ENCODE data around the gene LIG3.
"Not testable (repeated sequence)": the region's sequence is repeated elsewhere in the genome, so short reads cannot be mapped to it uniquely, and the experiment has no call there.

Gene LIG3

DNA sequence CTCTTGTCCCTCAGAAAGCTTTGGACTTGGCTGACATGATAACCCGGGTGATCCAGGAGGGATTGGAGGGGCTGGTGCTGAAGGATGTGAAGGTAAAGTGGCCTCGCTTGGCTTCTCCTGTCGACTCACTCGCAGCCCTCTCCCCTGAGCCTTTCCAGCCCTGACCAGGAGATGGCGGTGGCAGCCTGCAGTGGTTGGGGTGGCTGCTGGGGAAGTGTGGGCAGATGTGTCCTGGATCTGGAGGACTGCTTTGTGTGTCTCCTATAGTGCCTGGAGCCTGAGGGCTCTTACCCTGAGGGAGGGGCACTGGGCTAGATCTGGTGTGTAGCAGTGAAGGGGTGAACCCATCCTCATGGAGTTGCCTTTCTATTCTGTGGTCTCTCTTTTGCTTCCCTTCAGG is 17.9 kb downstream of the LIG3 start:
- DNase-seq (ENCODE audit: low read depth in 2 of 3, low spot score in 1 of 3) = peak; percentile 70 to 80 (median 72)

DNA sequence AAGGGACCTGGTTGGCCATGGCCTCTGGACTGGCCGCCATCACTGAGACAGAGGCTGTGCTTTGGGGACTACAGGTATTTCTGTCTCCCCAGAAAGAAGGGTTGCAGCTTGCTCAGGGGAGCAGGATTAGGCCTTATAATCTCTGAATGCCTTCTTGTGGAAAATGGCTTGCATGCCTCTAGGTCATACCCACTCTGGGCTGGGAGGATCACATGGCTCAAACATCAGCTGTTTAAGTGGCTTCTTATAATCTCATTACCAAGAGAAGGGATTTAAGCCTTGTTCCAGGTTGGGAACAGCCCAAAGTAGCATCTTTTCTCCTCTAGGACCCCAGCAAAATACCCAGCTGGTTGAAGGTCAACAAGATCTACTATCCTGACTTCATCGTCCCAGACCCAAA is 19.1 kb downstream of the LIG3 start:
- no peak for DNase-seq (ENCODE audit: low read depth in 2 of 3, low spot score in 1 of 3)

DNA sequence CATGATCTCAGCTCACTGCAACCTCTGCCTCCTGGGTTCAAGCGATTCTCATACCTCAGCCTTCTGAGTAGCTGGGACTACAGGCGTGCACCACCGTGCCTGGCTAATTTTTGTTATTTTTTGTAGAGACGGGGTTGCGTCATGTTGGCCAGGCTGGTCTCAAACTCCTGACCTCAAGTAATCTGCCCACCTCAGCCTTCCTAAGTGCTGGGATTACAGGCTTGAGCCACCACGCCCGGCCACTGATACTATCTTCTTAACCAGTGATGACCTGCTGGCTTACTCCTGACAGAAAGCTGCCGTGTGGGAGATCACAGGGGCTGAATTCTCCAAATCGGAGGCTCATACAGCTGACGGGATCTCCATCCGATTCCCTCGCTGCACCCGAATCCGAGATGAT is 20.7 kb downstream of the LIG3 start:
- not testable (repeated sequence) for DNase-seq (ENCODE audit: low read depth in 2 of 3, low spot score in 1 of 3)

DNA sequence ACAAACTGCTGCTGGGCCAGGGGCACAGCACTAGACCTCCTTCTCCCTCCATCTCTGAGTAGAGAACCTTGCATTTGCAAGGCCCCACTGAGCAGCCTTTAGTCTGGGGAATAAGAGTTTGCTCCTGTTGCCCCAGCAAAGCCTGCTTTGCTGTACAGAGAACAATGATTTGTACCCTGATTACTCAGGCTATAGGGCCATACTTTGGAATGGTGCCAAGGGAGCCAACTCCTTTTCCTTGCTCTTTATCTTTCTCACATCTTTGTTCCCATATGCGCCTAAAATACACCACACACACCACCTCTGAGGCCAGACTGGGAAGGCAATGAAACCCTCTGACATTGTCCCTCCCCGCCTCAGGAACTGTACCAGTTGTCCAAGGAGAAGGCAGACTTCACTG is 21.2 kb downstream of the LIG3 start:
- DNase-seq (ENCODE audit: low read depth in 2 of 3, low spot score in 1 of 3) = no peak

DNA sequence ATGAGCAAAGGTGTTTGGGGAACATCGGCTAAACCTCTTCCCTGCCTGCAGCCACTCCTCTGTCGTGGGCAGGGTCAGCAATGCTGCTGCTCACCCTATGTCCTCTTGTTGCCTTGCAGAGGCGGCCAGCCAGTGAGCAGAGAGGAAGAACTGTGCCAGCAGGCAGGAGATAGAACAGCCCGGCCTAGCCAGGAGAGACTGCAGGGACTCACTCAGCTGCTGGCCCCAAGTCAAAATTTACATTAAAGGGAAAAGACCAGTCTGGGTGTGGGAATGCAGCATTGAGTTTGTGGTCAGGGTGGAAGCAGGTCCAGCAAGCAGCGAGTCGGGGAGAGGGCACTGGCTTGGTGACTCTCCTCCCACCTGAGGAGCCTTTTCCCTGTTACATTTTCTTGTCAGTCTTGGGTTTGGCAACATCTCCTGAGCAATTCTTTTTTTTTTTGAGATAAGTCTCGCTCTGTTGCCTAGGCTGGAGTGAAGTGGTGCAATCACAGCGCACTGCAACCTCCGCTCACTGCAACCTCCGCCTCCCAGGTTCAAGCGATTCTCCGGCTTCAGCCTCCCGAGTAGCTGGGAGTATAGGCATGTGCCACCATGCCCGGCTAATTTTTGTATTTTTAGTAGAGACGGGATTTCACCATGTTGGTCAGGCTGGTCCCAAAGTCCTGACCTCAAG is 22.7 kb downstream of the LIG3 start:
- no peak for DNase-seq (ENCODE audit: low read depth in 2 of 3, low spot score in 1 of 3)

DNA sequence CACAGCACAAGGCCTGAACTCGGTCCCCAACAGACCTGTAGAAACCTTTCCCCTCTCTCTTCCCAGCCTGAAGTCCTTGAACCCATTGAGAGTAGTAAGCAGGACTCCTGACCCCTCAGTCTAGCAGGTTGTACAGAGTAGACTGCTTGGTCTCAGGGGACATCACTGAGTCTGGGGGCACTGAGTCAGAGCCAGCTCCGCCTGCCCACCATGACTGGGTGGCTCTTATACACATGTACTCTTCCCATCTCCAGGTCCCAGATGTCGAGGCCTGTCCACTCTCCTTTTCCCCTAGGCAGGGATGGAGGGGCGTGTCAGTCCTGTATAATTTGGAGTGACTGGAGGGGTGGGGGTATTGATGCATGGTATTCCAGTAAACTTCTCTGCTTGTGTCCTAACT is 23.5 kb downstream of the LIG3 start:
- DNase-seq (ENCODE audit: low read depth in 2 of 3, low spot score in 1 of 3) = no peak

DNA sequence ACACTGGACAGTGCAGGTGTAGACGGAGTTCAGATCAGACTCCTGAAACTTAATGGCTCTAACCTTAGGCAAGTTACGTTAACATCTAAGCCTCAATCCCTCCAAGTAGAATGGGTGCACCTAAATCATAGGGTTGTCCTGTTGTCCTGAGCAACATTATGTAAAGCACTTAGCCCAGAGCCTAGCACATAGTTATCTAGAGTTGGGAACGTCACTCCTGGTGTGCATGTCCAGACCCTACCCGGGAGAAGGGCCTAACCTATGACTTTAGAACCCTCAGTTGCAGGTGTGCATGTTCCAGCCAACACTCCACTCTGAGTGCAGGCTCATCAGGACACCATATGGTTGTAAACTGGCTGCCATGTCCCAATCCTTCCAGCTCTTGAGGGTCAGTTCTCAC is 26.0 kb downstream of the LIG3 start:
- no peak for DNase-seq (ENCODE audit: low read depth in 2 of 3, low spot score in 1 of 3)

DNA sequence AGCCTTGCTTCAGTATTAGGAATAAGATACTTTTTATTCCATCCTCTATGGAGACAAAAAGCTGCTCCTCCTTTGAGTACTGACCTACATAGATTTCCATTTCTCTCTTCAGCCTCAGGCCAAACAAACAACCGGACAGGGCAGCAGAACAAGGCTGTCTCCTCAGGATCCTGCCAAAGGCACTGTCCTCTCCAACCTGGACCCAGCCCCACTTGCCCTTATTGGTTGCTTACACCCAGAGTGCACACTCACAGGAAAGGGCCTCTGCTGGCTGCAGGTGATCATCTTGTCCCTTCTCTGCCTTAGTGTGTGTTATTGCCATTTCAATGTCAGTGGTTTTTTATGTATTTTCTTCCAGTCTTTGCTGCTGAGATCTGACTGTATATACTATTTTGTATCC is 26.6 kb downstream of the LIG3 start:
- no peak for DNase-seq (ENCODE audit: low read depth in 2 of 3, low spot score in 1 of 3)

DNA sequence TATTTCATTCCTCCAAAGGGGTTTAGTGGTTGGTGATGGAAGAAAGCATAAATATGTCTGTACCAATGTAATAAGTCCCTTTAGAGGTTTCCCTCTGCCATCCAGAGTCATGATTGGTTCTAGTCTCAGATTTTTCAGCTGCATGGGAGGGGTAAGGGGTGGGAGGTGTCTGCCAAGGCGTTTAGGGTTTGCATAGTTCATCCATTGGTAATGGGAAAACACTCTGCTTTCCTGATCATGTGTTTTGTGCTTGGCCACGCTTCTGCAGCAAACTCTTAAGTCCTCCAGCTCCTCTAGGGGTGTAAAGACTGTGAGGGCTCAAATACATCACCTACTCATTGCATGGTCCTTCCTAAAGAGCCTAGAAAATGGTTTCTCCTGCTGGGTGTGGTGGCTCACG is 29.8 kb downstream of the LIG3 start:
- no peak for DNase-seq (ENCODE audit: low read depth in 2 of 3, low spot score in 1 of 3)

DNA sequence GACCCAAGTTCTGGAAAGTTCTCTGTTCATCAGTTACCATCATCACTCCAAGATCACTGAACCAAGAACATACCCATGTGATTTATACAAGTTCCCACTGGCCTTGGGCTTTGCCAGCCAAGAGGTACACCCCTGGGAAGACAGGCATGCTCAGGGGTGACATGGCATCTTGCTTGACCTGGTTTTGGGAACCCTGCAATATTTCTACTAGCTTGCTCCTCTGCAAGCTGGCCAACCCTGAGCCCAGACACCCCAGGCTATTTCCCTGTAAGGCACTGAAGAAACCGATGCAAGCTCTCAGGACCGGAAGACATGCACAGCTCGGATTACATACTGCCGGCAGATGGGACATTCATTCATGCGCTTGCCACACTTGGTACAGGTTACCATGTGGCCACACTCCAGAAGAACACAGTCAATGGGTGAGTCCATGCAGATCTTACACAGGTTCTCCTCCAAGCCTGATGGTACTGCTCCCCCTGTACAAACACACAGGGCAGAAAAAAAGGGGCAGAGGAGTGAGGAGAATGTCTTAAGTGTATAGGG is 31.4 kb downstream of the LIG3 start:
- no peak for DNase-seq (ENCODE audit: low read depth in 2 of 3, low spot score in 1 of 3)

DNA sequence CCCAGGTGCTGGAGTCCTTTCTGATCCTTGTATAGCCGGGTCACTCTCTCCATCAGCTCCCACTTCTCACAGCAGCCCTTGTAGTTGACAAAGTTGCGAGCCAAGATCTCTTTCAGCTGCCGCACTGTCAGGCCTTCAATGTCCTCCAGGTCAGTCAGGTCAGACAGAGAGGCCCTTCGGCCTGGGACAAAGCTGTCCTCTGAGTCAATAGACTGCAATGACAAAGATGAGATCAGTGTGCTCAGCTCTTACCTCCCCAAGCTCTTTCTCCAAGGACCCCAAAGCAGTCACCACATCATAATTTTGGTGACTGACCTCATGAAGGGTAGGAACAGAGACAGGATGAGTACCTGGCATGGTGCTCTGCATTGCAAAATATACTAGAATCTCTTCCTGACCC is 36.1 kb downstream of the LIG3 start:
- no peak for DNase-seq (ENCODE audit: low read depth in 2 of 3, low spot score in 1 of 3)

DNA sequence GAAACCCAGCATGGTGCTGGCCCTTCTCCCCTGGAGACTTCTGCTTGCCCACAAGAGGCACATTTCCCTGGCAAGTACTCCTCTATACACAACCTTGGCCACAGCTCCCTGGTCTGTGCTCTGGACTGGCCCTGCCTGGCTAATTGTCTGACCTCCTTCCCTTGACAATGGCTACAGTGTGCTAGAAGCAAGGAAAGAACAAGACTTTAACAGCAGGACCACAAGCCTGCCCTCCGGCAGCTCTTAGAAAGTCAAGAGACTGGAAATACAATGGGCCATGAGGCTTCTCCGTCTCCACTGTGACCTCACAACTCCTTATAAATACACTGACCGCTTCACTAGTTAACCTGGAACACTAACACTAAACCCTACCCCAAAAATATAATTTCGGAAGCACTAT is 36.7 kb downstream of the LIG3 start:
- no peak for DNase-seq (ENCODE audit: low read depth in 2 of 3, low spot score in 1 of 3)

DNA sequence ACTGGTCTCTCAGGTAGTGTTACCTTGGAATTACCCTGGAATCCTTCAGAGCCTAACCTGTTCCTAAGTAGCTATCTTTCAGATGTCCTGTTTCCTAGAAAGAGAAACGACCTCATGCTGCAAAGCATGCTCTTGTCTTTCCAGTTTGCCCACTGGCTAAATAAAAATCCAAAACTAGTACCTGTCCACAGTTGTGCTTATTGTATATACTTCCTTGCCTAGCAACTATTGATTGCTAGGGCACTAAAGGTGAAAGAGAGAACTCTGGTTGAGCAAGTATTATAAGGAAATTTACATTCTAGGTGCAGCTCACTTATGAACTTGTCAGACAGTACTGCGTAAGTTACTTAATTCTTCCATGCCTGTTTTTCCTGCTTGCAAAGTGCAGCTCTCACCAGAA is 38.5 kb downstream of the LIG3 start:
- no peak for DNase-seq (ENCODE audit: low read depth in 2 of 3, low spot score in 1 of 3)

DNA sequence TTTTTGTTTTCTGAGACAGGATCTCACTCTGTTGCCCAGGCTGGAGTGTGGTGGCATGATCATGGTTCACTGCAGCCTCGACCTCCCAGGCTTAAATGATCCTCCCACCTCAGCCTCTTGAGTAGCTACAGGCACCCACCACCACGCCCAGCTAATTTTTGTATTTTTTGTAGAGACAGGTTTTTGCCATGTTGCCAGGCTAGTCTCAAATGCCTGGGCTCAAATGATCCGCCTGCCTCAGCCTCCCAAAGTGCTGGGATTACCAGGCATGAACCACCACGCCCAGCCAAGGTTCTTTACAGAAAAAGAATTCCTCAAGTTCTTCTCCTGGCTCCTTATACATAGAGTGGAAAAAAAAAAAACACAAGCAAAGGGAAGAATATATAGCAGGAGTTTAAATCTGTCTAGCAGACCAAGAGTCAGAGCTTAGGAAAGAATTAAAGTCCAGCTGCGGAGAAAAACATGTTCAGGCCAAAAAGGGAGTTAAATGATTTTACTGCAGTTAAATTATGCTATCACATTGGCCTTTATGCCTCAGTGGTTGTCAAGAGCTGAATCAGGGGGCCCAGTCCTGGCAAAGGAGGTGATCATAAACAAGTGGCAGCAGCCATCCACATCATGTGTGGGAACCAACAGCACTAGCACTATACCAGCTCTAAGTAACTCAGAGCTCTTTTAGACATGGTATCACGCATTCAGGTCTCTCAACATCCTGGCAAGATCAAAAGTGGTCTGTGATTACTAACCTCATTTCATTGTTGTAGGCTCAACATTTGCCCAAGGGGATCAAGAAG is 39.3 kb downstream of the LIG3 start:
- no peak for DNase-seq (ENCODE audit: low read depth in 2 of 3, low spot score in 1 of 3)

DNA sequence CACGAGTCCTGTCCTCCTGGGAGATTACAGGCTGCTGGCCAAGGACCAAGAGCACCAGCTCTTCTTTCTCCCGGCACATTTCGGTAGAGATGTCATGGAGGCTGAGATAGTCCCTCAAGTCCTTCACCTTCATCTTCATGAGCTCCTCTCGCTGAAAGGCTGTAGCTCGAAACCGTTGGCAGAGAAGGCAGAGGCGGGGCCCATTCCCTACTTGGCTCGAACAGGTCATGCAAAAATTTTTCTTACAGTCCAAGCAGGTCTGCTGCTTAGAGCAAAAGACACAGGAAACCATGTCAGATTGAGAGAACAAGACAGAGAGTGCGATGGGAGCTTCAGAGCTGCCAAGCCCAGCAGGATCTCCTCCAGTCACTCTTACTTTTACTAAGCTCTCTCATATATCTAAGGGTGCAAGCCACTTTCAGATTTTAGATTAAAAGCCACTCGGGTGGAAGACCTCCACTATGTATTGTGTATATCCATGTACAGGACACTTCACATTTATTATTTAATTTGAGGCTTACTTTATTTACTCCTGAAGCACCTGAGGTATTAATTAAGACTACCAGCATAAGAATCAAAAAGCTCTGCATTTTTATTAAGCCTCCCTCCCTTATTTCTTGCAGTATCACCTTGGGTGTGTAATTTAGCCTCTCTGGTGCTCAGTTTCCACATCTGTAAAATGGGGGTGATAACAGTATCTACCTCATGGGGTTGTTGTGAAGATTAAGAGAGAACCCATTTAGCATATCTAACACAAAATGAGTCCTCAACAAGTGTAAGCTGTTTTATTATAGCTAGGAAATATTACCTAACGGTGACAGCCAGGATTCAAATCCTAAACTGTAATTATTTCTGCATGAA is 41.4 kb downstream of the LIG3 start:
- no peak for DNase-seq (ENCODE audit: low read depth in 2 of 3, low spot score in 1 of 3)

DNA sequence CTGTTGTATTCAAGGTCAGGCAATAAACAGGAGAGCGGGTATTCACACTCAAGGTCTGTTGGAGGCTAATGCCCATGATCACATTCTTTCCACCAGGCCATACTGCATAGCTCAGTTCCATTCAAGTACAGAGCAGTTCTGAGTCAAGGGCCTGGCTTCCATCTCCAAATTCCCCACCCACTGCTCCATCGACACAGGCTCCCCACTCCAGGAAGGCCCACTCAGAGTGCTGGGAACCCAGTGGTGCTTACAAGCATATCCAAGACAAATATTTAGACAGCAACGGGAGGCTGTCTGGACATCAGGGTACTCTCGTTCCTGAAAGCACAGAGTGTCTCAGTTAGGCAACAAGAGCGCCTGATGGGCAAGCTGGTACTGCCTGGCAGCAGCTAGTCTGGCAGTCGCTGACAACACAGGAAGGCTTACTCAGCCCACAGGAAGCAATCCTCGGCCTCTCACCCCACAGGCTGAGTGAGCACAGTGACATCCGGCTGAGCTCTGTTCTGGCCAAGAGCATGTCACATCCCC is 42.3 kb downstream of the LIG3 start:
- DNase-seq (ENCODE audit: low read depth in 2 of 3, low spot score in 1 of 3) = peak; percentile 64 to 73 (median 66)

DNA sequence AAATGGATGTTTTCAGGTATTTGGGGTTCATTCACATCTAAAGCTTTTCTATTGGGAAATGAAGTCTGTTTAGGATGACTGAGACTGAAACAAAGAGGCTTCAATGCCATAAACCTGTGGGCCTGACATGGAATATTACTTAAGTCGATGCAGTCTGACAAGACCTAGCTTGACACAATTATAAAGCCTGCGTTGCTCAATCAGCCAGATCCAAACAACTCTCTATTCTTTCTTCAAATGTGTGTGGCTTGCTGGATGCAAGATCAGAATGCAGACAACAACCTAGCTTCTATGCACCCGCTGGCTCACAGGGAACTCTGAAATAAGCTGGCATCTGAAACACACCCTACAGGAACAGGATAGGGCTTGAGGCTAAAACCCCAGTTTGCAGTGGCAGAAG is 43.2 kb downstream of the LIG3 start:
- no peak for DNase-seq (ENCODE audit: low read depth in 2 of 3, low spot score in 1 of 3)

DNA sequence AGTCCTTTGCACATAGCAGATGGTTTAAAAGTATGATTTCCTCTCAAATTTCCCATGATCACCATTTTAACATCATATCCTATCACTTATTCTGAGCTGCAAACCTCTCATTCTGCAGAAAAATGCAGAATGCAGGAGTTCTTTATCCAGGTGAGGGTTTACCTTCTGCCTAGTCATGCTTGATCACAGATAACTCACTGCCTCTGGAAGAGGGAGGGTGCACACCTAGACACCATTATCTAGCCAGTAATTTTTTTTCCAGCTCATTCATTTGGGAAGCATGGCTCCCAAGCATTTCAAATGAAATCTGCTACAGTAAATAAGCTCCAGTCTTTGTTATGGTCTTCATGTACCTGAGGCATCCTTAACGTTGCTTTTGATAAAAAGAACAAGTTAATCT is 45.2 kb downstream of the LIG3 start:
- no peak for DNase-seq (ENCODE audit: low read depth in 2 of 3, low spot score in 1 of 3)

DNA sequence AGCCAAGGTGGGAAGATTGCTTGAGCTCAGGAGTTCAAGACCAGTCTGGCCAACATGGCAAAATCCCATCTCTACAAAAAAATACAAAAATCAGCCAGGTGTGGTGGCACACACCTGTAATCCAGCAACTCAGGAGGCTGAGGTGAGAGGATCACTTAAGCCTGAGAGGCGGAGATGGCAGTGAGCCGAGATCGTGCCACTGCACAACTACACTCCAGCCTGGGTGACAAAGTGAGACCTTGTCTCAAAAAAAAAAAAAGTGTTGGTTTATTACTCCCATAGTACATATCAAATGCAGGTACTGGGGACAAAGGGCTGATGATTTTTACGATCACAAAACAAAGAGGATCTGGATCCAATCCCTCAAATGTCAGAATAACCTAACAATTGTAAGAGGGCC is 47.8 kb downstream of the LIG3 start:
- DNase-seq (ENCODE audit: low read depth in 2 of 3, low spot score in 1 of 3) = not testable (repeated sequence)

DNA sequence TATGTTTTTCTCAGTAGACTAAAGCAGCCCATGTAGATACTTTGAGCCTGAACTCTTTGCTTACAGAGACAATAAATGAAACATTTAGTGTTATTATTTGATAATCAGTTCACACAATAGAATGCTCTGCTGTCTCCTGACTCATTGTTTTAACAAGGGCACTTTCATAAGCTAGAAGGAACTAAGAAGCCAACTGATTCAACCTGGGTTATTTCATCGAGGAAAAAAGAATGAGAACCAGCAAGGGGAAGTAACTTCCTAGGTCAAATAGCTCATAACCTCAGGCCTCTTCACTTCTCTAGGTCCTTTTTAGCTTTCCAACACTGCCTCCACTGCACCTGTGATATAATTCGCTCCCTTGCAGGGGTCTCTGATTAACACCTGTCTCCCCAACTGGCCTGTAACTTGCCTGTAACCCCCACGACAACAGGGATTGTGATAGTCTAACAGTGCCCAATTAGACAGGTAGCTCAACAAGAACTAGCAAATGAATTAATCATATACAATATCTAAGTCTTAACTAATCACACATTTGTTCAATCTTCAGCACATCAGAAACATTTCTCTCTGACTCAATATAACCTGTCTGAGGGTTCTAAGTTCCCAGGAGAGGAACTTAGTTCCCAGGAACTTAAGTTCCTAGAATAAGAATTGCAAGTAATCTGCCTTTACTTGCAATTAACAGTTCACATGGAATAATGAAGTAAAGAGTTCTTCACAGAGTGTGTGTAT is 48.4 kb downstream of the LIG3 start:
- DNase-seq (ENCODE audit: low read depth in 2 of 3, low spot score in 1 of 3) = no peak

DNA sequence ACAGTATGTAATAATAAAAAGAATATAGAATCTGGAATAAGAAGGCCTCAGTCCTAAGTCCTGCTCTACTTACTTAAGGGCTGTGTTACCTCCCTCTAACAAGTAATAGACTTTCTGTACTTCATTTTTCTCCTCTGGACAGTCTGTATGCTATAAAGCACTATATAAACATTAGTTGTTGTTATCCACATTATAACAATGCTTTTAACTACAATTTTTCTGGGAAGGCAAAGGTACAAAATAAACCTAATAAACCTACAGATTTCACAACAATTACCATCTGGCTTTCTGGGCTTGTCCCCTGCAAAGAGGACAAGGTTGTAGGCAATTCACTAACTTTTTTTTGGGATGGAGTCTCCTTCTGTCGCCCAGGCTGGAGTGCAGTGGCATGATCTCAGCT is 50.5 kb downstream of the LIG3 start:
- DNase-seq (ENCODE audit: low read depth in 2 of 3, low spot score in 1 of 3) = no peak
